ENCODE data around the gene OPRD1. TPM values are rescaled to one million over a fixed set of nuclear protein-coding genes. Genes with fewer than 3 reads are reported as not detected.
"Not testable (repeated sequence)": the region's sequence is repeated elsewhere in the genome, so short reads cannot be mapped to it uniquely, and the experiment has no call there.

The OPRD1 gene
- total and polyA plus RNA-seq, 2 donors: 0.05 TPM; not detected in 1

DNA sequence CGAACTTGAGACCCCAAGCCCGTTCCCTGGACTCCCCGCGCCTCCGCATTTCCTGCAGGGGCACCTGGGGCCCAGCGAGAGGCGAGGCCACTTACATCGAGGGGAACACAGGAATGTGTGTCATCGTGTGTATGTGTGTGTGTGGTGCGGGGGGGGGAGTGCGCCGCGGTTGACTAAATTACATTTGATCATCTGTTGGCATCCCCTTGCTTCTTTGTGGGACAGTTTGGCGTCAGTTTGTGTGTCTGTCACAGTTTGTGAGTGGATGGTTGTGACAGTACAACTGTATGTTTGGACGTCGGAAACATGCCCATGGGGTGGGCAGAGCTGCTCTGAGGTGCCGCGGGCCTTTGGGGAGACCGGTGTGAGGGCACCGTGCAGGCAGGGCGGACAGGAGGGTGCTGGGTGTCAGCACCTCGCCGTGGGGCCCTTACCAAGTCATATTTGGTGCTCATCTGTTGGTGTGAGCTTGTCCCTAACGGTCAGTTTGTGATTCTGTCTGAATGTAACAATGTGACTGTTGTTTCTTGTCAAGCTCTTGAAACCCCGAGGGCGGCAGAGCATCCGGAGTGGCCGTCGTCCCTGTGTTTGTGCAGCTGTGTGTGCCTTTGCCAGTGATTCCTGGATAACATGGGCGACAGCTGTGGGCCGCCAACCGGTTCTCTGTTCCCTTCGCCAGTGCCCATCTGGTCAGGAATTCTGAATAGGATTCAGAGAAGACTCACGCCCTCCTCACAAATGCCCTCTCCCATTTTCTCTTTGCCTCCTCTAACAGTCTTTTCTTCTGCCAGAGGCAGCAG, 899 bp downstream of the OPRD1 start:
- no peak overlapping the region for H3K4me3 ChIP-seq (ENCODE audit: low read depth, low read length)
- peaks cover 2% of the 10 kb centered on the region for H3K4me1 ChIP-seq (ENCODE audit: insufficient read depth)
- WGBS: 43% methylated on average over 34 of the region's 34 CpGs
- H3K36me3 ChIP-seq (ENCODE audit: insufficient read depth): no peaks in the 10 kb centered on the region
- no peak for DNase-seq (ENCODE audit: extremely low spot score)
- H3K27ac ChIP-seq (ENCODE audit: low read depth): no peak overlapping the region

DNA sequence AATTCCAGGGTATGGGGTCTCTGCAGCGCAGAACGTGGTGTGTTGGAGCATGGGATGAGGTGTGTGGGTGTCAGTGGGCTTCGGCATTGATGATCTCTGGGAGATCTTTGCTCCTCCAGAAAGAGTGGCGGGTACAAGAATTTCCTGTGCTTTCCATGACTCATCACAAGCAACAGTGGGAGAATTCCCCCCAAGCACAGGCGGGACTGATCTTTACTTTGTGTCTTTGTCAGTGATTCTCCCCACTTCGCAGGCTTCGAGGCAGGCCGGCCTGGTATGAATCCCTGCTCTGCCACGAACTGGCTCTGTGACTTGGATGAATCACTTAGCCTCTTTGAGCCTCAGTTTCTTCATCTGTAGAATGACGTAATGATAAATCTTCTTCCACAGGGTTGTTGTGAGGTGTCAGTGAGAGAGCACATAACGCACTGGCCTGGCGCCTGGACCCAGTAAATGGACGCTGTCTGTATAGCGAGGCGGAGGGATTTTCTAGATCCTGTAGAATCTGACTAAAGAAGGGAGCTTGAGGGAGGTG, 2.0 kb downstream of the OPRD1 start:
- Histone ChIP-seq H3K27ac (ENCODE audit: low read depth) (no peak overlapping the region), H3K36me3 (ENCODE audit: insufficient read depth) (no peaks in the 10 kb centered on the region), H3K4me1 (ENCODE audit: insufficient read depth) (peaks cover 2% of the 10 kb centered on the region), H3K4me3 (ENCODE audit: low read depth, low read length) (no peak overlapping the region)
- 80% methylated on average over 15 of the region's 15 CpGs for WGBS
- DNase-seq (ENCODE audit: extremely low spot score): no peak

DNA sequence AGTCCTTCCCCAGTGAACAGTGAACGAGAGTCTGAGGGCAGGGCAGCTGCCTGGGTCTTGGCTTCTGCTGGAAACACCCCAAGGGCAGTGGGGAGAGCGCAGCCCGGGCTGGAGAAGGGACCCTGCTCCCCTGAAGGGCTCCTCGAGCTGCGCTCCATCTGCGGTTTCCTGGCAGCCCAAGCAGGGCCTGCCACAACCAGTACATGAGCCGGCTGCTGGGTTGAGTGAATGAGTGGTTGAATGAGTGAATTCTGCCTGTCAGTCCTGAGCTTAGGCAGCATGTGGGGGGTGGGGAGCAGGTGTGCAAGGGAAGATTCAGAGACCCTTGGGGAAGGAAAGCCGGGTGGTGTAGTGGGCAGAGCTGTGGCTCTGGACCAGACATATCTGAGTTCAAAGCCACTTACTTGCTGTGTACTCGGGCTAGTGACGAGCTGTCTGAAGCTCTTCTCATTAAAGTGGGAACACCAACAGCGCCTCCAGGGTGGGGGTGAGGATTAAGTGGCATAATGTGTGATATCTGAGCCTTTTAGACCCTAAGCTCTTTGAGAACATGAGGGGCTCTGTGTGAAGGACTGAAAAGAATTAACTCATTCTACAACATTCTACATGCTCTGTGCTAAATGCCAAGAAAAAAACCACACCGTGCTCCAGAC, 3.7 kb downstream of the OPRD1 start:
- no peak overlapping the region for H3K27ac ChIP-seq (ENCODE audit: low read depth)
- WGBS: 22% methylated on average over 12 of the region's 12 CpGs
- H3K4me1 ChIP-seq (ENCODE audit: insufficient read depth): peaks cover 2% of the 10 kb centered on the region
- no peak for DNase-seq (ENCODE audit: extremely low spot score)
- no peak overlapping the region for H3K4me3 ChIP-seq (ENCODE audit: low read depth, low read length)
- H3K36me3 ChIP-seq (ENCODE audit: insufficient read depth): no peaks in the 10 kb centered on the region

DNA sequence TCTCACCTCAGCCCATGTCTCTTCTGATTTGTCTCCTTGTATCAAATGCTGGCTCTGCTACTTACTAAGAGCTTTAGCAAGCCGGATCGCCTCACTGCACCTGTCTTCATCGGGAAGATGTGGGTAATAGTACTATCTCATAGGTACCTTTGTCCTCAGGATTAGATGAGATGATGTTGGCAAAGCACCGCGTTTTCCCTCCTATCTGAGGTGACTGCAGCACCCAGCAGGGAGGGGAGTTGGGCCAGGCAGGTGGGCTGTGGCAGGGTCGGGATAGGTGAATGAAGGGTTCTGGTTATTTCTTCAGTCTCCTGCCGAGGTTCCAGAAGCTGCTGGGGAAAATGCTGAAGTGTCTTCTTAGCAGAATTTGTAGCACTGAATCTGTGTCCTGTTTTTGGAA, 5.2 kb downstream of the OPRD1 start:
- Histone ChIP-seq H3K4me1 (ENCODE audit: insufficient read depth) (no peaks in the 10 kb centered on the region), H3K4me3 (ENCODE audit: low read depth, low read length) (no peak overlapping the region), H3K27ac (ENCODE audit: low read depth) (no peak overlapping the region), H3K36me3 (ENCODE audit: insufficient read depth) (no peaks in the 10 kb centered on the region)
- DNase-seq (ENCODE audit: extremely low spot score): no peak
- WGBS: 75% methylated on average over 7 of the region's 7 CpGs

DNA sequence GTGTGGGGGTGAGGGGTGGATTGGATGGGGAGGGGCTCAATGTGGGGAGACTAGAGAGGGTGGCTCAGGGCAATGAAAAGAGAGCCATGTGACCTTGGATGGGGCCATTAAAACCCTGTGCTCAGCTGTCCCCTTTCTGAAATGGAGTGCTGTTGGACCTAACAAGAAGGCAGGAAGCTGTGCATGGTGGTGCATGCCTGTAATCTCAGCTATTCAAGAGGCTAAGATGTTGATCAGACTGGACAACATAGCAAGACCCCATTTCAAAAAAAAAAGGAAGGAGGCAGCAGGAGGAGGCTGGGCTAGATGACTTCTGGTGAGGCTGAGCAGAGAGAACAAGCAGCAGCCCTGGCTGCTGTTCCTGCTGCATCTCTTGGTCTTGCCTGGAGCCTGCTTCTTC, 7.0 kb downstream of the OPRD1 start:
- H3K4me1 ChIP-seq (ENCODE audit: insufficient read depth): no peaks in the 10 kb centered on the region
- no peak overlapping the region for H3K4me3 ChIP-seq (ENCODE audit: low read depth, low read length)
- no peaks in the 10 kb centered on the region for H3K36me3 ChIP-seq (ENCODE audit: insufficient read depth)
- DNase-seq (ENCODE audit: extremely low spot score): no peak
- no peak overlapping the region for H3K27ac ChIP-seq (ENCODE audit: low read depth)

DNA sequence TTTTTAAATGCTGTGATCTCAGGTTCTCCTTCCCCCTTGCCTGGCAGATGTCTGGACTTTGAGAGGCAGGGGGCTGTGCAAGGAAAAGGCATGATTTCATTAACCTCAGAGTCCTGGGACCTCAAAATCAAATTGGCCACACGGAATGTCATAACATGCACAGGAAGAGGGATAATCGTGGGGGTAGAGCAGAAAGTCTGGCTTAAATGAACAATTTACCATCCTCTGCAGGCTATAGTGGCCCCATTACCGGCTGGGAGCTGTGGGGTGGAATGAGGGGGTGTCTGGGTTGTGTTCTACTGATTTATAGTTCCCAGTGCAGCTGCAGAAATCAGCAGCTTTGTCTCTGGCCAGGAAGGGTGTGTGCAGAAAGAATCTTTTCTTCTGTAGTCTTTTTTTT, 10.8 kb downstream of the OPRD1 start:
- Histone ChIP-seq H3K36me3 (ENCODE audit: insufficient read depth) (no peaks in the 10 kb centered on the region), H3K4me1 (ENCODE audit: insufficient read depth) (no peaks in the 10 kb centered on the region), H3K4me3 (ENCODE audit: low read depth, low read length) (no peak overlapping the region), H3K27ac (ENCODE audit: low read depth) (no peak overlapping the region)
- 28% methylated on average over 3 of the region's 3 CpGs for WGBS
- no peak for DNase-seq (ENCODE audit: extremely low spot score)

DNA sequence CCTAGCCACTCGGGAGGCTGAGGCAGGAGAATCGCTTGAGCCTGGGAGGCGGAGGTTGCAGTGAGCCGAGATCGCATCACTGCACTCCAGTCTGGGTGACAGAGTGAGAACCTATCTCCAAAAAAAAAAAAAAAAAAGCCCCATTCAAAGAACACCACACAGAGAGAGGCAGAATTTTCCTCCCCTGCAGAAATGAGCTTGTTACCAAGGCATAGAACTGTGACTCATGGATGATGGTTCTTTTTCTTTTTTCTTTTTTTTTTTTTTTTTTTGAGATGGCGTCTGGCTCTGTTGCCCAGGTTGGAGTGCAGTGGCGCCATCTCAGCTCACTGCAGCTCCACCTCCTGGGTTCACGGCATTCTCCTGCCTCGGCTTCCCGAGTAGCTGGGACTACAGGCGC, 12.1 kb downstream of the OPRD1 start:
- not testable (repeated sequence) for H3K4me3 ChIP-seq (ENCODE audit: low read depth, low read length); H3K36me3 ChIP-seq (ENCODE audit: insufficient read depth); DNase-seq (ENCODE audit: extremely low spot score); H3K27ac ChIP-seq (ENCODE audit: low read depth); H3K4me1 ChIP-seq (ENCODE audit: insufficient read depth)
- 91% methylated on average over 11 of the region's 11 CpGs for WGBS

DNA sequence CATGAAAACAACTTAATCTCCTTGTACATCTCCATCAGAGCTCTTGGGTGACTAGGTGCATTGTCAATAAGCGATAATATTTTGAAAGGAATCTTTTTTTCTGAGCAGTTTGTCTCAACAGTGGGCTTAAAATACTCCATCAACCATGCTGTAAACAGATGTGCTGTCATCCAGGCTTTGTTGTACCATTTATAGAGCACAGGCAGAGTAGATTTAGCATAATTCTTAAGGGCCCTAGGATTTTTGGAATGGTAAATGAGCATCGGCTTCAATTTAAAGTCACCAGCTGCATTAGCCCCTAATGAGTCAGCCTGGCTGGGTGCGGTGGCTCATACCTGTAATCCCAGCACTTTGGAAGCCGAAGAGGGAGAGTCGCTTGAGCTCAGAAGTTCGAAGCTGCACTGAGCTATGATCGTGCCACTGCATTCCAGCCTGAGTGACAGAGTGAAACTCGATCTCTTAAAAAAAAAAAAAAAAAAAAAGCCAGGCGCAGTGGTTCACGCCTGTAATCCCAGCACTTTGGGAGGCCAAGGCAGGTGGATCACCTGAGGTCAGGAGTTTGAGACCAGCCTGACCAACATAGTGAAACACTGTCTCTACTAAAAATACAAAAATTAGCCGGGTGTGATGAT, 16.4 kb downstream of the OPRD1 start:
- not testable (repeated sequence) for DNase-seq (ENCODE audit: extremely low spot score); H3K36me3 ChIP-seq (ENCODE audit: insufficient read depth); H3K4me3 ChIP-seq (ENCODE audit: low read depth, low read length); H3K27ac ChIP-seq (ENCODE audit: low read depth); H3K4me1 ChIP-seq (ENCODE audit: insufficient read depth)
- WGBS: 40% methylated on average over 11 of the region's 11 CpGs

DNA sequence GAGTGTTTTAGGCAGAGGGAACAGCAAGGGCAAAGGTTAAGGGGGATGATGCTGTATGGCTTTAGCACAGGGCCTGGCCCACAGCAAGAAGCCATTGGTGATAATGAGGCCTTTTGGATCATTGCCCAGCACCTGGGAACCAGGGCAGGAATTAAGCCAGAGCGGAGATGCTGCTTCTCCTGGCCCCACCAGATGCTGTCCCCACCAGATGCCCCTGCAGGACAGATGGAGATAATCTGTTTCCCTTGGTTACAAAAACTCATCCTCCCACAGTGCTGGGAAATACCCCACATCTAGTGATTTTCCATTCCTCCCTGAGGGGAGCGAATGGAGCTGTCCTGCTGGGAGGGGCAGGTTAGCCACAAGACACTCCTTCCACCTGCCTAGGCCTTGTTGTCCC, 18.8 kb downstream of the OPRD1 start:
- WGBS: 83% methylated on average over 2 of the region's 2 CpGs
- DNase-seq (ENCODE audit: extremely low spot score): no peak
- Histone ChIP-seq H3K4me1 (ENCODE audit: insufficient read depth) (no peaks in the 10 kb centered on the region), H3K27ac (ENCODE audit: low read depth) (no peak overlapping the region), H3K36me3 (ENCODE audit: insufficient read depth) (no peaks in the 10 kb centered on the region), H3K4me3 (ENCODE audit: low read depth, low read length) (no peak overlapping the region)

DNA sequence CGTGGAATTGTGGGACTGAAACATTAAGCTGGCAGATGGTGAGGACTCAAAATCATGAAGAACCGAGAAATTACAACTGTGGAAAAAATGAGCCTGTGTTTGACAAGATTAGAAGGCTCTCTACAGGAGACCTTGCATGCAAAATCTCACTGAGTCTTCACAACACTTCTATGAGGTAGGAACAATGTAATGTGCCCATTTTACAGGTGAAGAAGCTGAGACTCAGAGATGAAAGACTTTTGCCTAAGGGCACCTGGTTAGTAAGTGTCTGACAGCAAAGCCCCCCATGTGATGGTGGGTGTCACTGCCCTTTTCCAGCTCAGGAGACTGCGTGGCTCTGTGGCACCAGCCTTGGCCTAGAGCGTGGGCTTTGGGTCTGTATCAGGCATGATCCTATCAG, 21.0 kb downstream of the OPRD1 start:
- WGBS: 80% methylated on average over 4 of the region's 4 CpGs
- Histone ChIP-seq H3K27ac (ENCODE audit: low read depth) (no peak overlapping the region), H3K4me3 (ENCODE audit: low read depth, low read length) (no peak overlapping the region), H3K36me3 (ENCODE audit: insufficient read depth) (no peaks in the 10 kb centered on the region), H3K4me1 (ENCODE audit: insufficient read depth) (no peaks in the 10 kb centered on the region)
- no peak for DNase-seq (ENCODE audit: extremely low spot score)

DNA sequence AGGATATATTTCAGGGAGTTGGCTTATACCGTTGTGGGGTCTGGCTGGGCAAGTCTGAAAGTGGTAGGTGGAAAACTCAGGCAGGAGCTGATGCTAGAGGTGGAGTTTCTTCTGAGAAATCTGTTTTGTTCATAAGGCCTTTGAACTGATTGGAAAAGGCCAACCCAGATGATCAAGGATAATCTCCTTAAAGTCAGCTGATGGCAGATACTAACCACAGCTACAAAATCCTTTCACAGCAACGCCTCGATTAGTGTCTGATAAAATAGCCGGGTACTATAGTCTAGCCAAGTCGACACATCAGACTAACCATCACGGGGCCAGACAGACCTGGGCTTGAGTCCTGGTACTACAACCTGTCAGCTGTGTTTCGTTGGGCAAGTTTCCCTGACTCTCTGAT, 21.4 kb downstream of the OPRD1 start:
- no peak overlapping the region for H3K4me3 ChIP-seq (ENCODE audit: low read depth, low read length)
- 50% methylated on average over 7 of the region's 7 CpGs for WGBS
- no peak for DNase-seq (ENCODE audit: extremely low spot score)
- H3K36me3 ChIP-seq (ENCODE audit: insufficient read depth): no peaks in the 10 kb centered on the region
- no peak overlapping the region for H3K27ac ChIP-seq (ENCODE audit: low read depth)
- no peaks in the 10 kb centered on the region for H3K4me1 ChIP-seq (ENCODE audit: insufficient read depth)

DNA sequence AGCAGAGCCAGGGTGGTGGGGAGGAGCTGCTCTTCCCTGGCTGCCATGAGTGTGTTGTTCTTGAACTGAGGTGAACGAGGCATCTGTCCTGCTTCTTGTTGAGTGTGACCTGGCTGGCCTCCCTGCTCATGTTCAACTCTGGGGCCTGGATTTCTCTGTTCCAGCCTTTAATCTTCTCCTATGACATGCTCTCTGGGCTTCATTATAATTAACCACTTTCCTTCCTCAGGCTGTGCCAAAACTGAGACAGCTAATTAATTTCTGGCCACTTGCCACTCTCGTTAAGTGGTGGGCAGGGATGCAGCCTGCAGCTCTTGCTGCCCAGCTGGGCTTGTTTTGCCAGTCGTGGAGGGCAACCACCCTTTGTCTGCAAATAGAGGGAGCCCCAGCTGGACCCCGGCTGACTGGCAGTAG, 23.3 kb downstream of the OPRD1 start:
- Histone ChIP-seq H3K27ac (ENCODE audit: low read depth) (no peak overlapping the region), H3K36me3 (ENCODE audit: insufficient read depth) (no peaks in the 10 kb centered on the region), H3K4me1 (ENCODE audit: insufficient read depth) (no peaks in the 10 kb centered on the region), H3K4me3 (ENCODE audit: low read depth, low read length) (no peak overlapping the region)
- no peak for DNase-seq (ENCODE audit: extremely low spot score)
- WGBS: 49% methylated on average over 4 of the region's 4 CpGs

DNA sequence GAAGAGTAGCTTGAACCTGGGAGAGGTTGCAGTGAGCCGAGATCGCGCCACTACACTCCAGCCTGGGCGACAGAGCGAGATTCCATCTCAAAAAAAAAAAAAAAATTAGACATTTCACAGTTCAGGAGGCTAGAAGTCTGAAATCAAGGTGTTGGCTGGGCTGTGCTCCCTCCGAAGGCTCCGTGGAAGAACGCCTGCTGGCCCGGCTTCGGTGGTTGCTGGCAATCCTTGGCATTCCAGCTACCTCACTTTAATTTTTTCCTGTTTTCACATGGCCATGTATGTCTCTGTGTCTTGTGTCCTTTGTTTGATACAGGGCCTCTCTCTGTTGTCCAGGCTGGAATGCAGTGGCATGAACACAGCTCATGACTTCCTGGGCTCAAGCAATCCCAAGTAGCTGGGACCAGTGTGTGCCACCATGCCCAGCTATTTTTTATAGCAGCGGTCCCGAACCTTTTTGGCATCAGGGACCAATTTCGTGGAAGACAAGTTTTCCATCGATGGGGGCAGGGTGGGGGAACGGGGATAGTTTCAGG, 24.5 kb downstream of the OPRD1 start:
- WGBS: 92% methylated on average over 15 of the region's 15 CpGs
- no peaks in the 10 kb centered on the region for H3K4me1 ChIP-seq (ENCODE audit: insufficient read depth)
- no peak overlapping the region for H3K27ac ChIP-seq (ENCODE audit: low read depth)
- DNase-seq (ENCODE audit: extremely low spot score): no peak
- no peak overlapping the region for H3K4me3 ChIP-seq (ENCODE audit: low read depth, low read length)
- no peaks in the 10 kb centered on the region for H3K36me3 ChIP-seq (ENCODE audit: insufficient read depth)

All from urinary bladder (tissue), 4 donors.